ENCODE data around the gene ACTL6B.
"Not testable (repeated sequence)": the region's sequence is repeated elsewhere in the genome, so short reads cannot be mapped to it uniquely, and the experiment has no call there.

The ACTL6B gene

GRCh38 chr7:100655908-100656674, at the start of gene ACTL6B:
ACTL6B (minus strand) TSS chr7:100656448; CDS start chr7:100656354, 94 bp downstream.
- DNase-seq (ENCODE audit: low read depth): no peak

DNA sequence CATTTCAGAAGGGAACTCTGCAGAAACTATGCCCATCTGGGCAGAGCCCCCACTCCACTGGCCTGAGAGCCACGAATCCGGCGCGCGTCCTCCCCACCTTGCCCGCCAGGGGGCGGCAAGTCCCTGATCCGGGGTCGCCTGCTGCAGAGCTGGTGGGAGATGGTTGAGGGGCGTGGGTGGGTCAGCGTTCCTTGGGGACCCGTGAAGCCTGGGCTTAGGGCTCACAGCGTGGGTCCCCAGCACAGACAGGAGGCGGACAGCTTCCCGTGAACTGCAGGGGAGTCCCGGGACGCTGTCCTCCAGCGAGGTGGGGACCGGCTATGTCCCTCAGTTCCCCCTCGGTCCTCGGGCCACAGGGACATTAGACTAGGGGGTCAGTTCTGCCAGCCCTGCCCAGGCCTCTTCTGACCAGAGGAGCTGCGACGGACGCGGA, 49.1 kb upstream of the ACTL6B start:
- DNase-seq (ENCODE audit: low read depth): no peak

GRCh38 chr7:100701089-100701488, 44.8 kb upstream of the ACTL6B start:
- DNase-seq (ENCODE audit: low read depth): not testable (repeated sequence)

GRCh38 chr7:100699018-100699417, 42.8 kb upstream of the ACTL6B start:
- DNase-seq (ENCODE audit: low read depth): no peak

- no peak for DNase-seq (ENCODE audit: low read depth)
Observed at GRCh38 chr7:100696123-100696521, 39.9 kb upstream of the ACTL6B start.

GRCh38 chr7:100694098-100694745, 38.0 kb upstream of the ACTL6B start, which contains the start of gene GIGYF1:
GIGYF1 (minus strand) TSS chr7:100694250; CDS start chr7:100688238, 6,012 bp downstream.
- no peak for DNase-seq (ENCODE audit: low read depth)

DNA sequence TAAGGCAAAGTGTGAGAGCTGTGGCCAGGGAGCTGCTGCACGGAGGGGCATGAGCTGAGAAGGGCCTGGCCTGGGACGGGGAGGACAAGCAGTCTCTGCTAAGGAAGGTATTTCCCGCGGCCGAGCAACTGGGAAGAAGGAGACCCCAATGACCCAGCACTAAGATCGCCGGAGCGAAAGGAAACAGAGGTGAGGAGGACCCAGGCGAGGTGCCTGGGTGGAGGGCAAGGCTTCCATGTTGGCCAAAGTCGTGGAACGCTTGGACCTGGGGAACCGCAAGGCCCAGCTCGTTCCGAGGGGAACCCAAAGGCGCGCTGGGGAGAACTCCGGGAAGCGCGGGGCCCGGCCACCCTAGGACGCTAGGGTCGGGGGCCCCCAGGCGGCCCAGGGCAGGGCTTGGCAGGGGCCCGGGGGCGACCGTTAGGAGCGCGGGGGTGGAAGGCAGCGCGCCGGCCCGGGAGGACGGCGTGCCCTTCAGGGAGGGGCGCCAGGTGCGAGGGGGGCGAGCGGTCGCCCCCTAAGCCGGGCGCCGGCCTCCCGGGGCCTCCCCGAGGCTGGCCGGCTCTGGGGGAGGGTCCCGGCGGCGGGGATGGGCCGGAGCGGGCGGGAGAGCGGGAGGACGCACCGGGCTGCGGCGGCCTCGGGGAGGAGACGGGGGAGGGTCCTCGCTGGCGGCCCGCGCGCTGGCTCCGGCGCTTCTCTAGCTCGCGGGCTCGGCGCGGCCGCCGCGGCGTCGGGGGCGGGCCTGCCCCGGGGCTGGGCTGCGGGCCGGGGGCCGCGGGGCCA, 37.3 kb upstream of the ACTL6B start:
- no peak for DNase-seq (ENCODE audit: low read depth)

- DNase-seq (ENCODE audit: low read depth): no peak
Observed at GRCh38 chr7:100692578-100692961, 36.3 kb upstream of the ACTL6B start.

GRCh38 chr7:100691676-100692577, 35.7 kb upstream of the ACTL6B start:
- DNase-seq (ENCODE audit: low read depth): peak; percentile 50

DNA sequence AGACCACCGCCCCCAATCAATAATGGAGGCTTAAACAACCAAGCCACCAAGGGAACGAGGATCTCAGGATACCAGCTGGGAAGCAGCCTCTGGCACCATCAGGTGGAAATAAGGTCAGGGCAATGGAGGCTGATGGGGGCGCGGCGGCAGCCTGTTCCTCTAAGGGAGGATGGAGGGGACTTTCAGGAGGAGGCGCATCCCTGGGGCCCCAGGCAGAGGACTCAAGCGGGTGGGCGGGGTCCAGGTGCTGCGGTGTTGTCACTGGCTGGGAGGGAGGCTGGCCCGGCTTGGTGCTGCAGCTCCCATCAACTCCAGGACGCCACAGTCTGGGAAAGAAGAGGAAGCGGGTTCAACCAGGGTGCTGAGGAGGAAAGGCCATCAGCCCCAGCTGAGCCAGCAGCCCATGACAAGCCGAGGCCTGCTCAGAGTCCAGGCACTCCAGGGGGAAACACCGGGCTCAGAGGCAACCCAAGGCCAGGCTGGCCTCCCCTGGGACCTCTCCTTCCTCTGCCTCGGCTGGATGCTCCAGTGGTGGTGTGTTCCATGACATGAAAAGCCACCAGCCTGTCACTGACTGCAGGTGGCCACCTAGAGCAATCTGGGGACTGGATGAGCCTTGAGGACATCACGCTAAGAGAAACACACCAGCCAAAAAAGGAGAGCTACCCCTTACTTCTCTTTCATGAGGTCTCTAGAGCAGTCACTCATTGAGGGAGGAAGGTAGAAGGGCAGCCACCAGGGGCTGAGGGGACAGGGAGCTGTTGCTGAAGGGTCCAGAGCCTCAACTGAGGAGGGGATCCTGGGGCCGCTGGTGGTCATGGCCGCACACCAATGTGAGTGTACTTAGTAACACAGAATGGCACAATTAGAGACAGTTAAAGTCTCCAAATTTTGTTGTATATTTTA, 33.2 kb upstream of the ACTL6B start:
- no peak for DNase-seq (ENCODE audit: low read depth)

GRCh38 chr7:100688326-100688860, 32.1 kb upstream of the ACTL6B start:
- no peak for DNase-seq (ENCODE audit: low read depth)

GRCh38 chr7:100687751-100688300, 31.6 kb upstream of the ACTL6B start:
- no peak for DNase-seq (ENCODE audit: low read depth)

GRCh38 chr7:100687261-100687660, 31.0 kb upstream of the ACTL6B start:
- DNase-seq (ENCODE audit: low read depth): no peak

DNA sequence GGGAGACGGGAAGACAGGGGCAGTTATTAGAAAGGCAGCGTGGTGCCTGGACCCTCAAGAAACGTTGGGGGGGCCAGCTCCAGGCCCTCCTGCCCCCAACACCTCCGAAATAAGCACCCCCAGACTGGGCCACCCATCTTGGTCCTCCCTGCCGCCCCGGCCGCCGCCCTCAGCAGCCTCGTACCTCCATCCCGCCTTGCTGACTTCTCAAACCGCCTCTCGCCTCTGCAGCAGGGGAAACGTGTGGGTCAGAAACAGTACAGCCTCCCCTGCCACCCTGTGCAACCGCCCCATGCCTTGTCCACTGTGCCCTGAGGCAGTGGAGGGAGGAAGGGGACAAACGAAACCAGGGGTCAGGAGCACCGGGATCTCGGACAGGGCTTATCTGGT, 30.6 kb upstream of the ACTL6B start:
- DNase-seq (ENCODE audit: low read depth): no peak

GRCh38 chr7:100686201-100686821, 30.1 kb upstream of the ACTL6B start:
- no peak for DNase-seq (ENCODE audit: low read depth)

GRCh38 chr7:100685631-100686145, 29.4 kb upstream of the ACTL6B start:
- DNase-seq (ENCODE audit: low read depth): no peak

GRCh38 chr7:100685049-100685605, 28.9 kb upstream of the ACTL6B start:
- no peak for DNase-seq (ENCODE audit: low read depth)

DNA sequence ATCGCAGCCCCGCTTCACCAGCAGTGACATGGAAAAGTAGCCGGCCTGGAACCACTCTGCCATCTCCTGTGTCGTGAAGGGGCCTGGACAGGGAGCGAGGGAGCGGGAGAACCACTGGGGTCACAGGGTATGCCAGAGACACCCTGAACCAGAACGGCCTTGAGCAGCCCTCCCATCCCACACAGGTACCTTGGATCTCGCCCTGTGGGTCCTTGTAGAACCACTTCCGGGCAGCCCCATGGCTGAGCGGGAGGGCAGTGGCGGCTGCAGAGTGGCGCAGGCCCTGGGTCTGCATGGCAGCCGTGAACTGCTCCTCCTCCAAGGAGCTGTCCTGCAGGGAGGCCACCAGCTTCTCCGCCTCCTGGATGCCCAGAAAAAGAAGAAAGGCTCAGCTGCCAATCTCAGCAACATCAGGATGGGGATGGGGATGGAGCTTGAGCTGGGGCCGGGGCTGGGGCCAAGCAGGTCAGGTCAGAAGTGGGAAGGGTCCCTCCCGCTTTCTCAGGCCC, 28.3 kb upstream of the ACTL6B start:
- DNase-seq (ENCODE audit: low read depth): no peak

Data from stromal cell of bone marrow (primary cell).